ENCODE results near the gene SPDYC.
"Not testable (repeated sequence)": the region's sequence is repeated elsewhere in the genome, so short reads cannot be mapped to it uniquely, and the experiment has no call there.

SPDYC gene

GRCh38 chr11:65134240-65134951, 35.6 kb upstream of the SPDYC start, which contains the start of gene SYVN1:
TSS of gene SYVN1 (minus strand) at chr11:65134519. CDS start at chr11:65133601, 918 bp downstream.
- peak; percentile 87 for DNase-seq

- DNase-seq = peak; percentile 96
Measured at GRCh38 chr11:65134952-65135632, 34.9 kb upstream of the SPDYC start.

GRCh38 chr11:65135633-65136145, 34.3 kb upstream of the SPDYC start:
- no peak for DNase-seq

GRCh38 chr11:65136515-65137096, 33.4 kb upstream of the SPDYC start:
- no peak for DNase-seq

GRCh38 chr11:65141896-65142494, 28.0 kb upstream of the SPDYC start:
- no peak for DNase-seq

- DNase-seq = no peak
Measured at GRCh38 chr11:65147352-65148075, 22.5 kb upstream of the SPDYC start.

- no peak for DNase-seq
Measured at GRCh38 chr11:65148657-65149056, 21.4 kb upstream of the SPDYC start.

GRCh38 chr11:65150131-65150508, 19.9 kb upstream of the SPDYC start:
- DNase-seq = not testable (repeated sequence)

GRCh38 chr11:65150509-65151299, 19.3 kb upstream of the SPDYC start:
- peak; percentile 36 for DNase-seq

- DNase-seq = no peak
Measured at GRCh38 chr11:65151331-65151899, 18.6 kb upstream of the SPDYC start.

- no peak for DNase-seq
Measured at GRCh38 chr11:65152122-65152521, 17.9 kb upstream of the SPDYC start.

GRCh38 chr11:65156256-65156655, 13.8 kb upstream of the SPDYC start:
- no peak for DNase-seq

GRCh38 chr11:65156926-65157325, 13.1 kb upstream of the SPDYC start:
- DNase-seq = no peak

GRCh38 chr11:65157336-65157735, 12.7 kb upstream of the SPDYC start:
- DNase-seq = no peak

GRCh38 chr11:65159012-65159411, 11.0 kb upstream of the SPDYC start:
- no peak for DNase-seq

GRCh38 chr11:65160643-65161042, 9.4 kb upstream of the SPDYC start:
- no peak for DNase-seq

- DNase-seq = no peak
Measured at GRCh38 chr11:65163684-65164083, 6.3 kb upstream of the SPDYC start.

- DNase-seq = no peak
Measured at GRCh38 chr11:65165410-65166317, 4.4 kb upstream of the SPDYC start.

GRCh38 chr11:65166893-65167292, 3.1 kb upstream of the SPDYC start:
- DNase-seq = no peak

GRCh38 chr11:65167656-65168055, 2.4 kb upstream of the SPDYC start:
- no peak for DNase-seq

Data from NCI-H226 (cell line).